Endodermal cell (in vitro differentiated cells): ENCODE measurements around the gene STK4. TPM values are rescaled to one million over a fixed set of nuclear protein-coding genes. Genes with fewer than 3 reads are reported as not detected.

Experiments used
- DNase-seq: peaks from one replicate; pipeline ENCODE4 v3.0.0-alpha.2; 2017
- H3K27ac ChIP-seq: 2 replicates; pipeline ENCODE4 v1.5.1; 2013; ENCODE audit warnings: mild to moderate bottlenecking, low read depth, low read length, moderate library complexity
- H3K27me3 ChIP-seq: 2 replicates; pipeline ENCODE4 v1.6.1; 2013; ENCODE audit warnings: mild to moderate bottlenecking, low read length, moderate library complexity; ENCODE audit not compliant: insufficient read depth, control insufficient read depth, poor library complexity, severe bottlenecking
- H3K36me3 ChIP-seq: 2 replicates; pipeline ENCODE4 v1.7.0; 2013; ENCODE audit warnings: mild to moderate bottlenecking, low read length, moderate library complexity; ENCODE audit not compliant: control insufficient read depth, insufficient read depth
- H3K4me1 ChIP-seq: one replicate; pipeline ENCODE4 v1.7.0; 2013; ENCODE audit warnings: low read length; ENCODE audit not compliant: control insufficient read depth, insufficient read depth
- H3K4me3 ChIP-seq: 2 replicates; pipeline ENCODE4 v1.5.1; 2013; ENCODE audit warnings: mild to moderate bottlenecking, low read length, moderate library complexity
- H3K9ac ChIP-seq: 2 replicates; pipeline ENCODE4 v1.6.1; 2013; ENCODE audit warnings: mild to moderate bottlenecking, low read length, moderate library complexity; ENCODE audit not compliant: poor library complexity, severe bottlenecking; ENCODE audit errors: extremely low read depth
- H3K9me3 ChIP-seq: 2 replicates; pipeline ENCODE4 v1.6.1; 2013; ENCODE audit warnings: mild to moderate bottlenecking, low read length, moderate library complexity; ENCODE audit not compliant: control insufficient read depth
- H3K27ac Mint-ChIP-seq: 2 replicates; pipeline ENCODE4 v1.8.0; 2020; ENCODE audit warnings: mixed read lengths
- H3K27me3 Mint-ChIP-seq: 2 replicates; pipeline ENCODE4 v1.8.0; 2021; ENCODE audit warnings: mild to moderate bottlenecking, mixed read lengths; ENCODE audit not compliant: insufficient read depth
- H3K36me3 Mint-ChIP-seq: 2 replicates; pipeline ENCODE4 v1.8.0; 2020; ENCODE audit warnings: low read depth, mixed read lengths
- H3K4me1 Mint-ChIP-seq: 2 replicates; pipeline ENCODE4 v1.8.0; 2020; ENCODE audit warnings: mixed read lengths
- H3K4me3 Mint-ChIP-seq: 2 replicates; pipeline ENCODE4 v1.8.0; 2020; ENCODE audit warnings: mild to moderate bottlenecking, moderate library complexity, mixed read lengths
- H3K9me3 Mint-ChIP-seq: 2 replicates; pipeline ENCODE4 v1.8.0; 2020; ENCODE audit warnings: mild to moderate bottlenecking, mixed read lengths
- CTCF ChIP-seq: fragments of 200-600 bp; sonication (generic); conservative IDR thresholded peaks from 2 replicates; pipeline ENCODE4 v1.5.0; 2021; ENCODE audit warnings: antibody characterized with exemption, mild to moderate bottlenecking
- WGBS, 2 experiments: methylation state at CpG; one replicate each; pipeline versions ENCODE4 v1.1.5 to v1.1.7; 2013; ENCODE audit warnings: missing lambda C conversion rate in 2 of 2, mixed read lengths in 1 of 2; ENCODE audit not compliant: insufficient coverage in 1 of 2, insufficient read length in 1 of 2; 5-methylcytosine and 5-hydroxymethylcytosine counted together
- total RNA-seq, 2 donors: library from RNA; stranded (reverse); fragmentation: NEBNext Ultra II Directional in 1 of 2; extraction: Animal tissue kit (Norgen Biotek cat#: 25700) in 1 of 2; gene quantifications; 2 replicates in 1 of 2; 3 replicates in 1 of 2; pipeline ENCODE4 v1.2.1, GENCODE V29; 2021

Gene STK4
- total RNA-seq, 2 donors from 2014 or later, result 29.2 to 33.1 TPM

- Mint-ChIP-seq H3K27me3 (no peaks in the 10 kb centered on the region), H3K9me3 (no peaks in the 10 kb centered on the region), H3K4me1 (peaks cover 11% of the 10 kb centered on the region), H3K4me3 (no peak overlapping the region), H3K36me3 (peaks cover 3% of the 10 kb centered on the region), H3K27ac (no peak overlapping the region)
- no peak for DNase-seq
- WGBS, 2 experiments, result 93 to 100% methylated on average over 2 to 3 of the region's 3 CpGs
- H3K4me1 ChIP-seq, result no peaks in the 10 kb centered on the region
- no peak overlapping the region for H3K9ac ChIP-seq
- no peaks in the 10 kb centered on the region for H3K9me3 ChIP-seq
- H3K27me3 ChIP-seq, result no peaks in the 10 kb centered on the region
- no peak overlapping the region for H3K4me3 ChIP-seq
- no peak for TF ChIP-seq CTCF
- H3K36me3 ChIP-seq, result no peaks in the 10 kb centered on the region
- no peak overlapping the region for H3K27ac ChIP-seq
These were observed 125.1 kb downstream of the STK4 start for GRCh38 chr20:45091366-45091765.

- peaks cover 5% of the 10 kb centered on the region for H3K9me3 Mint-ChIP-seq
- Histone ChIP-seq H3K4me1 (no peaks in the 10 kb centered on the region), H3K9me3 (no peaks in the 10 kb centered on the region), H3K4me3 (no peak overlapping the region), H3K36me3 (no peaks in the 10 kb centered on the region), H3K27ac (no peak overlapping the region), H3K9ac (no peak overlapping the region), H3K27me3 (no peaks in the 10 kb centered on the region)
- TF ChIP-seq CTCF, result no peak
- DNase-seq, result no peak
- no peaks in the 10 kb centered on the region for H3K36me3 Mint-ChIP-seq
- peaks cover 8% of the 10 kb centered on the region for H3K4me1 Mint-ChIP-seq
- 90 to 93% methylated on average over 2 to 7 of the region's 7 CpGs for WGBS, 2 experiments
- H3K4me3 Mint-ChIP-seq, result no peak overlapping the region
- H3K27ac Mint-ChIP-seq, result no peak overlapping the region
- H3K27me3 Mint-ChIP-seq, result peaks cover 12% of the 10 kb centered on the region
These were observed 126.6 kb downstream of the STK4 start for GRCh38 chr20:45092898-45093297.

GRCh38 chr20:45094201-45094600, 127.9 kb downstream of the STK4 start:
- no peak for DNase-seq
- Mint-ChIP-seq H3K27me3 (peaks cover 19% of the 10 kb centered on the region), H3K4me1 (peaks cover 5% of the 10 kb centered on the region), H3K36me3 (no peaks in the 10 kb centered on the region), H3K9me3 (peaks cover 5% of the 10 kb centered on the region), H3K27ac (no peak overlapping the region), H3K4me3 (no peak overlapping the region)
- Histone ChIP-seq H3K4me1 (no peaks in the 10 kb centered on the region), H3K27ac (no peak overlapping the region), H3K9me3 (no peaks in the 10 kb centered on the region), H3K27me3 (no peaks in the 10 kb centered on the region), H3K9ac (no peak overlapping the region), H3K4me3 (no peak overlapping the region), H3K36me3 (no peaks in the 10 kb centered on the region)
- TF ChIP-seq CTCF, result no peak
- WGBS, 2 experiments, result 94 to 100% methylated on average over 2 of the region's 2 CpGs
